PC-9 (cell line): ENCODE data around the gene LCN10.

ENCODE experiments used
- EZH2 ChIP-seq: fragments of 200-600 bp; sonication (generic); IDR thresholded peaks from 2 replicates; pipeline ENCODE4 v1.8.0; 2017; ENCODE audit warnings: antibody characterized with exemption, low read depth
- TF ChIP-seq, protein P1 (sequence below): fragments of 200-600 bp; sonication (generic); conservative IDR thresholded peaks from 2 replicates; pipeline ENCODE4 v1.6.1; 2017; ENCODE audit warnings: mixed run types, antibody characterized with exemption, mild to moderate bottlenecking, moderate library complexity

DNA sequence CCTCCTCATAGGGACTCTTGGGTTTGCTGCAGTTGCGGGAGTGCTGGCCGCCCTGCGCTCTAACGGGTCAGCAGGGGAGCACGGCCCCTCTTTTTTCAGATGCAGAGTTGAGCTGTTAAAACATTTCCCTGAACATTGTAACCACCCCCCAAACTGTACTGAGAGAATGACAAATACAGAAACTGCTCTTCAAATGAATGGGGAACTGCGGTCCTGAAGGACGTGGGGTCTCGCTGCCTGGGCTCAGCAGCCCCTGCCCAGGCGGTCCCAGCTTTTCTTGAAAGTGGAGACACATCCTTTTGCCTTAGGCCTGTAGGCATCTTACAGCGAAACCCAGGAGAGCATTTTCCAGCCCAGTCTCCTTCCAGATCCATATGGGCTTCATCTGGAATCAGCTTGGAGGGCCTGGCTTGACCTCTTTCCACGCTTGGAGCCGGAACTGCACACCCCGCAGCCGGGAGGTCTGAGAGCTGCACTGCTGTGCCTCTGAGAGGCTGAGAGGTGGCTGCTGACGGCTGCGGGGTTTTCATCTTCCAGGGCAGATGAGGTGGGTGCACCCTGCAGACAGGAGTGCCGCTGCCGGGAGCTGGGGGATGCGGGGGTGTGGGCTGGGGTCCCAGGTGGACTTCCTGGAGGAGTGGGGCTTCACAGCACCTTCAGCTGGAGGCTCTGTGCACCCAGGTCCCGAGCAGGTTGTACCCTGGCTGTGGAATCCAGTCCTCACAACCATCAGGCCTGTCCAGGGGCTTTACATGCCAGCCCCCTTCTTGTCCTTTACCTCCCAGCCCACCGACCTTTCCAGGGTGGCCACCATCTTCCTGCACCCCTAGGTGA, 54.2 kb downstream of the LCN10 start:
- TF ChIP-seq, protein P1, sequence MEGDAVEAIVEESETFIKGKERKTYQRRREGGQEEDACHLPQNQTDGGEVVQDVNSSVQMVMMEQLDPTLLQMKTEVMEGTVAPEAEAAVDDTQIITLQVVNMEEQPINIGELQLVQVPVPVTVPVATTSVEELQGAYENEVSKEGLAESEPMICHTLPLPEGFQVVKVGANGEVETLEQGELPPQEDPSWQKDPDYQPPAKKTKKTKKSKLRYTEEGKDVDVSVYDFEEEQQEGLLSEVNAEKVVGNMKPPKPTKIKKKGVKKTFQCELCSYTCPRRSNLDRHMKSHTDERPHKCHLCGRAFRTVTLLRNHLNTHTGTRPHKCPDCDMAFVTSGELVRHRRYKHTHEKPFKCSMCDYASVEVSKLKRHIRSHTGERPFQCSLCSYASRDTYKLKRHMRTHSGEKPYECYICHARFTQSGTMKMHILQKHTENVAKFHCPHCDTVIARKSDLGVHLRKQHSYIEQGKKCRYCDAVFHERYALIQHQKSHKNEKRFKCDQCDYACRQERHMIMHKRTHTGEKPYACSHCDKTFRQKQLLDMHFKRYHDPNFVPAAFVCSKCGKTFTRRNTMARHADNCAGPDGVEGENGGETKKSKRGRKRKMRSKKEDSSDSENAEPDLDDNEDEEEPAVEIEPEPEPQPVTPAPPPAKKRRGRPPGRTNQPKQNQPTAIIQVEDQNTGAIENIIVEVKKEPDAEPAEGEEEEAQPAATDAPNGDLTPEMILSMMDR = no peak
- no peak for TF ChIP-seq EZH2
